ENCODE data around the gene VWA3A. TPM values are rescaled to one million over a fixed set of nuclear protein-coding genes. Genes with fewer than 3 reads are reported as not detected.

The VWA3A gene
- total RNA-seq, 1 experiment from 2014 or later = not detected

- Histone ChIP-seq H3K36me3 (ENCODE audit: control insufficient read depth, insufficient read depth, low read length) (no peaks in the 10 kb centered on the region; the same call in 1 of the 2 replicates), H3K4me1 (ENCODE audit: control insufficient read depth, insufficient read depth, low read length) (no peaks in the 10 kb centered on the region; the same call in 1 of the 2 replicates), H3K27ac (ENCODE audit: low read length) (no peak overlapping the region), H3K4me3 (ENCODE audit: low read depth in 2 of 2, low read length in 2 of 2) (no peak overlapping the region), H3K9me3 (ENCODE audit: control insufficient read depth, insufficient read depth, low read depth, low read length) (no peaks in the 10 kb centered on the region), H3K27me3 (ENCODE audit: control insufficient read depth, insufficient read depth, low read length) (no peaks in the 10 kb centered on the region)
- BruUV-seq (replicated peaks) = no TSS peak
- ATAC-seq = peak; percentile 17; the same call in 1 of the 2 replicates
- in situ Hi-C loops (cut with HindIII; ENCODE audit: low pct_unique_long_range_greater_than_20kb, low sequenced_read_pairs) (loop anchor here (25.0 kb wide), 1 partner anchor 96 kb away; no protein-coding TSS in a partner anchor), intact Hi-C loops (cut with micrococcal nuclease; ENCODE audit: unreplicated experiment) (no loop called here)
- ChIA-PET CTCF (no interaction called here), POLR2A (no interaction called here)
- TF ChIP-seq TCF7L2 (IDR thresholded peaks at IDR 0.05; ENCODE audit: low read depth, low read length) (no peak), REST (IDR thresholded peaks at IDR 0.05; ENCODE audit: insufficient read depth in 1 of 2, low read depth in 2 of 2, low read length in 1 of 2) (no peak), SIN3A (IDR thresholded peaks at IDR 0.05; ENCODE audit: borderline replicate concordance, insufficient read depth, low read depth, low read length) (no peak), POLR2AphosphoS5 (IDR thresholded peaks at IDR 0.05; ENCODE audit: low read depth, low read length) (no peak), CTCF (IDR thresholded peaks at IDR 0.05) (no peak)
- DNase-seq (ENCODE audit: low read depth, low spot score) = no peak
These were observed 620 bp upstream of the VWA3A start for GRCh38 chr16:22091721-22092120.

GRCh38 chr16:22093331-22093730 is 990 bp downstream of the VWA3A start:
- ATAC-seq (no peak), DNase-seq (ENCODE audit: low read depth, low spot score) (no peak)
- BruUV-seq (replicated peaks) = no TSS peak
- no peak overlapping the region for H3K4me3 ChIP-seq (ENCODE audit: low read depth in 2 of 2, low read length in 2 of 2)
- intact Hi-C loops (cut with micrococcal nuclease; ENCODE audit: unreplicated experiment) = no loop called here
- CTCF ChIA-PET = no interaction called here
- no peak overlapping the region for H3K27ac ChIP-seq (ENCODE audit: low read length)
- POLR2A ChIA-PET = no interaction called here
- TF ChIP-seq CTCF (IDR thresholded peaks at IDR 0.05) (no peak), POLR2AphosphoS5 (IDR thresholded peaks at IDR 0.05; ENCODE audit: low read depth, low read length) (no peak), SIN3A (IDR thresholded peaks at IDR 0.05; ENCODE audit: borderline replicate concordance, insufficient read depth, low read depth, low read length) (no peak), REST (IDR thresholded peaks at IDR 0.05; ENCODE audit: insufficient read depth in 1 of 2, low read depth in 2 of 2, low read length in 1 of 2) (no peak)
- H3K9me3 ChIP-seq (ENCODE audit: control insufficient read depth, insufficient read depth, low read depth, low read length) = no peaks in the 10 kb centered on the region
- no peaks in the 10 kb centered on the region; the same call in 1 of the 2 replicates for H3K4me1 ChIP-seq (ENCODE audit: control insufficient read depth, insufficient read depth, low read length)
- in situ Hi-C loops (cut with HindIII; ENCODE audit: low pct_unique_long_range_greater_than_20kb, low sequenced_read_pairs) = loop anchor here (25.0 kb wide), 1 partner anchor 94 kb away; no protein-coding TSS in a partner anchor
- no peaks in the 10 kb centered on the region for H3K27me3 ChIP-seq (ENCODE audit: control insufficient read depth, insufficient read depth, low read length)
- H3K36me3 ChIP-seq (ENCODE audit: control insufficient read depth, insufficient read depth, low read length) = no peaks in the 10 kb centered on the region

Measured in Panc1 (cell line).